K562 (cell line): ENCODE results near the gene PACSIN1. TPM values are rescaled to one million over a fixed set of nuclear protein-coding genes. Genes with fewer than 3 reads are reported as not detected.

Source experiments
- ADNP ChIP-seq: fragments of 200-800 bp; sonication (Bioruptor generic); IDR thresholded peaks from 2 replicates; pipeline ENCODE4 v1.6.1; 2016; ENCODE audit warnings: missing genetic modification characterization, missing compliant biosample characterization
- AFF4 ChIP-seq: sonication (generic); formaldehyde crosslinking; IDR thresholded peaks from 2 replicates; pipeline ENCODE4 v1.8.0; 2023; ENCODE audit warnings: mild to moderate bottlenecking, missing genetic modification reagents
- BRD9 ChIP-seq: fragments of 450-650 bp; IDR thresholded peaks from 2 replicates; pipeline ENCODE4 v1.6.1; 2018; ENCODE audit warnings: low read depth; ENCODE audit not compliant: partially characterized antibody
- CHD4 ChIP-seq: fragments of 200-600 bp; sonication (generic); IDR thresholded peaks from 3 replicates; pipeline ENCODE4 v1.6.1; 2012; ENCODE audit warnings: low read depth, mild to moderate bottlenecking, mixed read lengths, low read length, inconsistent platforms; ENCODE audit not compliant: insufficient read depth, insufficient replicate concordance, poor library complexity, severe bottlenecking
- DIDO1 ChIP-seq: fragments of 450-650 bp; IDR thresholded peaks from 2 replicates; pipeline ENCODE4 v1.6.1; 2016; ENCODE audit warnings: low read depth, missing biosample characterization, missing genetic modification characterization
- ELF2 ChIP-seq: fragments of 250-450 bp; sonication (Bioruptor Pico); IDR thresholded peaks from 2 replicates; pipeline ENCODE4 v1.5.0; 2021; ENCODE audit warnings: mild to moderate bottlenecking
- HDAC1 ChIP-seq, 2 experiments: fragments of 450-650 bp; IDR thresholded peaks; 2 replicates each; pipeline ENCODE4 v1.6.1; 2016 to 2017; ENCODE audit warnings: inconsistent platforms in 1 of 2, mild to moderate bottlenecking in 1 of 2, moderate library complexity in 1 of 2
- HOMEZ ChIP-seq: fragments of 250-450 bp; sonication (Bioruptor Pico); IDR thresholded peaks from 2 replicates; pipeline ENCODE4 v1.4.0; 2020; ENCODE audit warnings: mild to moderate bottlenecking, moderate library complexity
- IRF9 ChIP-seq: fragments of 450-650 bp; IDR thresholded peaks from 2 replicates; pipeline ENCODE4 v1.6.1; 2016; ENCODE audit warnings: missing biosample characterization, missing genetic modification characterization
- KDM1A ChIP-seq, 2 experiments: fragments of 450-650 bp; IDR thresholded peaks; 2 replicates each; pipeline ENCODE4 v1.6.1; 2016; ENCODE audit warnings: mild to moderate bottlenecking in 2 of 2
- MEF2A ChIP-seq: IDR thresholded peaks from 2 replicates; pipeline ENCODE4 v1.6.1; 2011; ENCODE audit warnings: low read depth, mild to moderate bottlenecking, low read length, moderate library complexity; ENCODE audit not compliant: control insufficient read depth
- POLR2A ChIP-seq: fragments of 450-650 bp; conservative IDR thresholded peaks from 2 replicates; pipeline ENCODE4 v1.6.1; 2016
- STAG1 ChIP-seq: sonication (generic); formaldehyde crosslinking; IDR thresholded peaks from 2 replicates; pipeline ENCODE4 v1.5.0; 2020; ENCODE audit warnings: missing genetic modification reagents, borderline replicate concordance
- TCF7L2 ChIP-seq: fragments of 150-350 bp; IDR thresholded peaks from 2 replicates; pipeline ENCODE4 v1.6.1; 2016; ENCODE audit warnings: low read depth, mild to moderate bottlenecking, low read length, moderate library complexity
- THRA ChIP-seq: fragments of 450-650 bp; IDR thresholded peaks from 2 replicates; pipeline ENCODE4 v1.6.1; 2017; ENCODE audit warnings: mild to moderate bottlenecking, moderate library complexity
- TRIM25 ChIP-seq: fragments of 450-650 bp; IDR thresholded peaks from 2 replicates; pipeline ENCODE4 v1.7.0; 2016; ENCODE audit warnings: borderline replicate concordance
- TSC22D4 ChIP-seq: fragments of 450-650 bp; IDR thresholded peaks from 2 replicates; pipeline ENCODE4 v1.6.1; 2016; ENCODE audit warnings: missing genetic modification characterization, missing biosample characterization, control low read depth
- ZFPM2 ChIP-seq: fragments of 250-450 bp; sonication (Bioruptor Pico); IDR thresholded peaks from 2 replicates; pipeline ENCODE4 v1.5.1; 2022; ENCODE audit warnings: mild to moderate bottlenecking
- ZNF121 ChIP-seq: sonication (generic); formaldehyde crosslinking; conservative IDR thresholded peaks from 2 replicates; pipeline ENCODE4 v1.8.0; 2022; ENCODE audit warnings: missing genetic modification reagents
- polyA plus RNA-seq, 8 experiments: library from polyadenylated mRNA; depleted of rRNA in 4 of 8; stranded (reverse) in 5 of 8; unstranded in 3 of 8; fragments of >200 nt; fragmentation: Nextera tagmentation in 2 of 8; fragmentation: Illumina TruSeq in 1 of 8; extraction: Ambion mirVana in 2 of 8; extraction: Trizol in 1 of 8; gene quantifications; 2 replicates each; pipeline versions ENCODE4 v1.2.1 to v1.2.3, GENCODE V29; 2011 to 2014; ENCODE audit warnings: inconsistent platforms in 1 of 8, missing spikeins in 1 of 8
- total RNA-seq, 7 experiments: library from RNA; depleted of rRNA in 6 of 7; stranded (reverse); fragments of >200 nt in 6 of 7; fragmentation: Illumina TruSeq in 2 of 7; extraction: Trizol in 2 of 7; gene quantifications; 2 replicates each; pipeline versions ENCODE4 v1.2.1 to v1.2.3, GENCODE V29; 2011 to 2021; ENCODE audit warnings: low replicate concordance in 1 of 7

The PACSIN1 gene
- total and polyA plus RNA-seq, 9 of the 15 experiments (the other 6 are each of a cell fraction or from before 2014, with no cell fraction given): 0.01 to 1.7 (median 0.45) TPM

GRCh38 chr6:34561227-34561530 is 95.3 kb downstream of the PACSIN1 start (continued):
- 0 out of 2 replicates have a peak, but pooled peaks have one; percentile 10 for TF ChIP-seq AFF4 (CRISPR knock-in tag)
- TF ChIP-seq HDAC1 (IDR thresholded peaks at IDR 0.05): 0 out of 4 replicates have a peak, but pooled peaks of 1 of the 2 experiments have one; percentile 61
- TF ChIP-seq ZFPM2 (CRISPR knock-in tag): 0 out of 2 replicates have a peak, but pooled peaks have one; percentile 5
- no peak for TF ChIP-seq TSC22D4 (tag)
- TF ChIP-seq HOMEZ (CRISPR knock-in tag): no peak
- TF ChIP-seq STAG1: peak; percentile 18; the same call in 1 of the 2 replicates
- no peak for TF ChIP-seq DIDO1 (tag)
- no peak for TF ChIP-seq ELF2
- peak; percentile 66 for TF ChIP-seq CHD4
- TF ChIP-seq ADNP (tag): peak; percentile 93
- TF ChIP-seq BRD9: peak; percentile 11
- TF ChIP-seq TRIM25: 0 out of 2 replicates have a peak, but pooled peaks have one; percentile 7
- TF ChIP-seq THRA: no peak
- TF ChIP-seq POLR2A: no peak
- TF ChIP-seq KDM1A (IDR thresholded peaks at IDR 0.05): peak in 1 of 2 experiments; percentile 76; a peak in 1 of 4 replicates
- no peak for TF ChIP-seq MEF2A
- peak; percentile 57; the same call in 1 of the 2 replicates for TF ChIP-seq ZNF121 (CRISPR knock-in tag)
- TF ChIP-seq IRF9 (tag): no peak
- TF ChIP-seq TCF7L2: no peak
